BJ (cell line): ENCODE data around the gene RALGAPA1. TPM values are rescaled to one million over a fixed set of nuclear protein-coding genes. Genes with fewer than 3 reads are reported as not detected.

ENCODE experiments used
- CTCF ChIA-PET: fragments of 350-600 bp; formaldehyde crosslinking; extraction: SDS; loops from one replicate; lab custom pipeline; 2021; ENCODE audit warnings: antibody characterized with exemption, inconsistent platforms; lab: Yijun Ruan, JAX
- POLR2A ChIA-PET: fragments of 300-600 bp; sonication (Branson Sonifier 250); formaldehyde crosslinking; extraction: SDS; loops from one replicate; lab custom pipeline; 2021; ENCODE audit warnings: antibody characterized with exemption; lab: Charles Lee
- DNase-seq: peaks from one replicate; pipeline ENCODE4 v3.0.0-alpha.2; 2011; ENCODE audit warnings: low read depth
- H3K27me3 ChIP-seq: 2 replicates; pipeline ENCODE4 v1.6.0; 2011; ENCODE audit warnings: low read length; ENCODE audit not compliant: control insufficient read depth, insufficient read depth
- H3K36me3 ChIP-seq: 2 replicates; pipeline ENCODE4 v1.5.1; 2011; ENCODE audit warnings: low read length; ENCODE audit not compliant: control insufficient read depth, insufficient read depth
- H3K4me3 ChIP-seq: 2 replicates; pipeline ENCODE4 v1.5.1; 2011; ENCODE audit warnings: low read depth, mild to moderate bottlenecking, control low read depth, low read length
- polyA plus RNA-seq: library from polyadenylated mRNA; depleted of rRNA; stranded (reverse); fragments of >200 nt; gene quantifications from 2 replicates; pipeline ENCODE4 v1.2.3, GENCODE V29; 2011
- TF ChIP-seq, protein P1 (sequence below): IDR thresholded peaks from 2 replicates; pipeline ENCODE4 v1.5.1; 2011; ENCODE audit warnings: low read depth, mild to moderate bottlenecking, control low read depth, inconsistent platforms, low read length, moderate library complexity; ENCODE audit not compliant: insufficient read depth

Gene RALGAPA1
- polyA plus RNA-seq, 1 experiment, result 4.7 TPM

GRCh38 chr14:35576260-35576659, 232.8 kb downstream of the RALGAPA1 start:
- Histone ChIP-seq H3K36me3 (no peaks in the 10 kb centered on the region), H3K27me3 (no peaks in the 10 kb centered on the region), H3K4me3 (no peak overlapping the region)
- TF ChIP-seq, protein P1, sequence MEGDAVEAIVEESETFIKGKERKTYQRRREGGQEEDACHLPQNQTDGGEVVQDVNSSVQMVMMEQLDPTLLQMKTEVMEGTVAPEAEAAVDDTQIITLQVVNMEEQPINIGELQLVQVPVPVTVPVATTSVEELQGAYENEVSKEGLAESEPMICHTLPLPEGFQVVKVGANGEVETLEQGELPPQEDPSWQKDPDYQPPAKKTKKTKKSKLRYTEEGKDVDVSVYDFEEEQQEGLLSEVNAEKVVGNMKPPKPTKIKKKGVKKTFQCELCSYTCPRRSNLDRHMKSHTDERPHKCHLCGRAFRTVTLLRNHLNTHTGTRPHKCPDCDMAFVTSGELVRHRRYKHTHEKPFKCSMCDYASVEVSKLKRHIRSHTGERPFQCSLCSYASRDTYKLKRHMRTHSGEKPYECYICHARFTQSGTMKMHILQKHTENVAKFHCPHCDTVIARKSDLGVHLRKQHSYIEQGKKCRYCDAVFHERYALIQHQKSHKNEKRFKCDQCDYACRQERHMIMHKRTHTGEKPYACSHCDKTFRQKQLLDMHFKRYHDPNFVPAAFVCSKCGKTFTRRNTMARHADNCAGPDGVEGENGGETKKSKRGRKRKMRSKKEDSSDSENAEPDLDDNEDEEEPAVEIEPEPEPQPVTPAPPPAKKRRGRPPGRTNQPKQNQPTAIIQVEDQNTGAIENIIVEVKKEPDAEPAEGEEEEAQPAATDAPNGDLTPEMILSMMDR, result no peak
- ChIA-PET CTCF (no interaction called here), POLR2A (no interaction called here)
- DNase-seq, result no peak

- ChIA-PET CTCF (interaction anchor here (1.2 kb wide), 1 partner anchor 16 kb away, joined by 3 read pairs; no protein-coding TSS in a partner anchor), POLR2A (no interaction called here)
- no peak for DNase-seq
- TF ChIP-seq, protein P1, result no peak
- no peaks in the 10 kb centered on the region for H3K36me3 ChIP-seq
- H3K4me3 ChIP-seq, result no peak overlapping the region
- H3K27me3 ChIP-seq, result no peaks in the 10 kb centered on the region
These were observed 235.2 kb downstream of the RALGAPA1 start for GRCh38 chr14:35573911-35574310.

DNA sequence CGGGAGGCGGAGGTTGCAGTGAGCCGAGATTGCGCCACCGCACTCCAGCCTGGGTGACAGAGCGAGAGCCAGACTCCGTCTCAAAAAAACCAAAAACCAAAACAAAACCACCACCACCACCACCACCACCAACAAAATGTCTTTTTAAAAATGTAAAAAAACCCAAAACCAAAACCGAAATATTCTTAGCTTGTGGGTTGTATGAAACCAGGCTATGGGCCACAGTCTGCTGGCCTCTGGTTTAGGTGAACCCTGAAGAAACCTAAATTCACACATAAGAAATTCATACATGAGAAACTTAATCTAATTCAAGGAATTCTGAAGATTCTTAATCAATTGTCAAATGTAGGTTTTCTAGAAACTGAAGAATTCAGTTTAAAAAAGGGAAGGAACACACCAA, 237.5 kb downstream of the RALGAPA1 start:
- CTCF ChIA-PET, result no interaction called here
- no peaks in the 10 kb centered on the region for H3K36me3 ChIP-seq
- no peak overlapping the region for H3K4me3 ChIP-seq
- TF ChIP-seq, protein P1, result no peak
- POLR2A ChIA-PET, result no interaction called here
- no peaks in the 10 kb centered on the region for H3K27me3 ChIP-seq
- DNase-seq, result no peak

GRCh38 chr14:35565871-35566464, 243.1 kb downstream of the RALGAPA1 start:
- Histone ChIP-seq H3K36me3 (no peaks in the 10 kb centered on the region), H3K4me3 (no peak overlapping the region), H3K27me3 (no peaks in the 10 kb centered on the region)
- ChIA-PET CTCF (no interaction called here), POLR2A (no interaction called here)
- TF ChIP-seq, protein P1, result no peak
- DNase-seq, result no peak

DNA sequence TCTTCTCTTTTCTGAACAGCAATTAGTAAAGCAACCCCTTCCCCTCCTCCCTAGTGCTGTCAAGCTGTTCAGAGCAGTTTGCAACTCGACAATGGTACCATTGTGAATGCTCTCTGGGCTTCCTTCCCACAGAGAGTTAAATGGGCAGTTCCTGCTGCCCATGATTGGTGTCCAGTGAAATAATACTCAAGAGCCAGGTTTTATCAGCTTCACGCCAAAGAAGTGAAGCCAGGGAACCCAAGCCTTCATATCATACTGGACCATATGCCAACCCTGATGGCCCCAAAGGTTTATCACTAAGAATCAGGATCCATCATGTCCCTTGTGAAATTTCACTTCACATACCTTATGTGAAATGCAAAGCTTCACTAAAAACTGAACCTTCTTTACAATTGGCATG, 250.4 kb downstream of the RALGAPA1 start:
- DNase-seq, result no peak
- TF ChIP-seq, protein P1, result no peak
- Histone ChIP-seq H3K36me3 (no peaks in the 10 kb centered on the region), H3K27me3 (no peaks in the 10 kb centered on the region), H3K4me3 (no peak overlapping the region)
- ChIA-PET POLR2A (no interaction called here), CTCF (no interaction called here)
